GM13977 (cell line): ENCODE measurements around the gene ALPG.

Experiments
- DNase-seq: peaks from one replicate; pipeline ENCODE4 v3.0.0; 2012; ENCODE audit warnings: low spot score
- CTCF ChIP-seq: IDR thresholded peaks from 2 replicates; pipeline ENCODE4 v1.5.1; 2012; ENCODE audit warnings: mild to moderate bottlenecking, control low read depth; ENCODE audit not compliant: insufficient read depth; ENCODE audit errors: extremely low read depth, missing control alignments
- in situ Hi-C: fragments of 300-500 bp; cut with MboI; formaldehyde crosslinking; loops from one replicate; pipeline ENCODE4 v1.12.0; 2022; ENCODE audit warnings: low sequenced_read_pairs, low pct_unique_long_range_greater_than_20kb, mixed read lengths, inconsistent platforms; ENCODE audit not compliant: unreplicated experiment

The ALPG gene

GRCh38 chr2:232456296-232457120 is 49.9 kb downstream of the ALPG start:
- DNase-seq = no peak
- in situ Hi-C loops = no loop called here
- no peak for TF ChIP-seq CTCF

- DNase-seq = no peak
- no peak for TF ChIP-seq CTCF
- in situ Hi-C loops = no loop called here
Observed at GRCh38 chr2:232457121-232458011, 50.7 kb downstream of the ALPG start.

GRCh38 chr2:232458051-232458660 is 51.5 kb downstream of the ALPG start:
- no peak for DNase-seq

GRCh38 chr2:232458661-232459418 is 52.2 kb downstream of the ALPG start:
- in situ Hi-C loops = no loop called here
- TF ChIP-seq CTCF = no peak
- DNase-seq = no peak

More at GRCh38 chr2:232458051-232458660, 51.5 kb downstream of the ALPG start:
- in situ Hi-C loops = no loop called here
- no peak for TF ChIP-seq CTCF

- DNase-seq = no peak
- in situ Hi-C loops = no loop called here
- TF ChIP-seq CTCF = no peak
Observed at GRCh38 chr2:232459419-232460035, 52.9 kb downstream of the ALPG start.

- in situ Hi-C loops = no loop called here
- no peak for TF ChIP-seq CTCF
Observed at GRCh38 chr2:232460171-232460570, 53.5 kb downstream of the ALPG start.

More at GRCh38 chr2:232460171-232460570, 53.5 kb downstream of the ALPG start:
- no peak for DNase-seq
